ENCODE measurements around the gene TRAP1.

The TRAP1 gene

DNA sequence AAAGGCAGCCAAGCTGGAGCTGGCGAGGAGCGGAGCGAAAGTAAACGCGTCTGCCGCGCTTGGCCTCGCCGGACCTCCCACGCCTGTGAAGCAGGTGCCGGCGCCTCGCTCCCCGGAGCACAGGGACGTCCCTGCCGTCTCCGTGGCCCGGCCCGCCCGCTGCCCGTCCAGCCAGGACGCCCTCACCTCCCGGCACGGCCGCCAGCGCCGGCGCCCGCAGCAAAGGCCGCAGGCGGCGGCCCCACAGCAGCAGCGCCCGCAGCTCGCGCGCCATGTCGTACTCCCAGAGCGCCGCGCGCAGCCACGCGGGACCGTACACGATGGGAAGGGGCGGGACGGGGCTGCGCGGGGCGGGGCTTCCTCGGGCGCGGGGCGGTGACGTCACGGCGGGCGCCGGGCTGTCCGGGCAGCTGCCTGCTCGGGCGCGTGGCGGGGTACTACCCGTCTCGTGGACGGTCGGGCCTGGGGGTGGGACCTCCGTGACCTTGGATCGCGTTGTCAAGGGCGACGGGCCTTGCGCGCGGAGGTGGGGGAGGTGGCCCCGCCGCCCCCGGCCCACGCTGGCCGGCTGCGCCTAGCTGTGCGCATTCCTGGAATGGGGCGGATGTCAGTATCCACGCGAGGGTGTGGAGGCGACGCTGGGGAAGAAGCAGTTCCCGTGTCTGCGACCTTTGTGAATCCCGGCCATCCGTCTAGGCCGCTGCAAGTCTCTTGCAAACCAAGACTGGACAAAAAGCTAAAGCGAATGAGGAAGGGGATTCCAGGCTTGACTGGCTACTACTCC, at the start of gene TRAP1:
TSS of gene TRAP1 (minus strand) at position 290 of the 784 bp plus-strand sequence. CDS start at position 274, 16 bp downstream.
- no peak for DNase-seq

DNA sequence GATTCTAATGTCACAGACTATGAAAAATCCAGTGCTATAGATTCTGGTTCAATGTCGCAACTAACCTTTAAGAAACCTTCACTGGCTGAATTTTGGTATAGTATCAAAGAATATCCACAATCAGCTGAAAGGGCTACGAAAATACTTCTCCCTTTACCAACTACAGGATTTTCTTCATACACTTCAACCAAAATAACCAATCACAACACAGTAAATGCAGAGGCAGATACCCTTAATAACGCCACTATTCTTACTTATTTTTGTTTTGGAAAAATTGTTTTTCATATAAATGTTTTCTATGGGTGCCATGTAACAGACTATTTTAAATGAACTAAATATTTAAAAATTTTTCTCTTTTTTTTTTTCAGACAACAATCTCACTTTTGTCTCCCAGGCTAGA, 48.9 kb upstream of the TRAP1 start:
- no peak for DNase-seq

DNA sequence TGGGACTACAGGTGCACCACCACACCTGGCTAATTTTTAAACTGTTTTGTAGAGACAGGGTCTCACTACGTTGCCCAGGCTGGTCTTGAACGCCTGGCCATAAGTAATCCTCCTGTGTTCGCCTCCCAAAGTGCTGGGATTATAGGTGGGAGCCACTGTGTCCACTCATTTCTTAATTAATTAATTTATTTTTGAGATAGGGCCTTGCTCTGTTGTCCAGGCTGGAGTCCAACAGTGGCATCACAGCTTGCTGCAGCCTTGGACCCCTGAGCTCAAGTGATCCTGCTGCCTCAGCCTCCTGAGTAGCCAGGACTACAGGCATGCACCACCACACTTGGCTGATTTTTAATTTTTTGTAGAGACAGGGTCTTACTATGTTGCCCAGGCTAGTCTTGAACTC, 47.1 kb upstream of the TRAP1 start:
- no peak for DNase-seq

DNA sequence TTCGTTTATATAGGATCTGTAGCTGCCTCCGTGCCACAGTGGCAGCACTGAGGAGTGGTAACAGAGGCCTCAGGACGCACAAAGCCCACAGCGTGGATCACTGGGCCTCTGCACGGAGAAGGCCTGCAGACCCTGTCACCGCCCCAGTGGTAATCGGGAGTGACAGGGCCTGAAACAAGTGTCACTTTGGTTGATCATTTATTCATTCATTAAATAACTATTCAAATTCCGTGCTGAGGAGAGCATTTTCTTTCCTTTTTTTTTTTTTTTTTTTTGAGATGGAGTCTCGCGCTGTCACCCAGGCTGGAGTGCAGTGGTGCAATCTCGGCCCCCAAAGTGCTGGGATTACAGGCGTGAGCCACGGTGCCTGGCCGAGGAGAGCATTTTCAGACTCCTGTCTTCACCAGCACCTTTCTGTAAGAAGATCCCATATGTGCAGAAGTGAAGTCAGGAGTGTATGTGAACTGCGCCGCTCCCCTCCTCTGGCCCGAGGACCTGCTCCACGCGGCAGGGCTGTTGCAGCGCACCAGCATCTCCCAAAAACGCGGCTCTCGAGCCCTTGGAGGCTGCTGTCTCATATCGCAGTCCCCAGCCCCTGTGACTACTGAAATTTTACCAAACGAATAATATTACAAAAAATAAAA, 44.9 kb upstream of the TRAP1 start:
- no peak for DNase-seq

DNA sequence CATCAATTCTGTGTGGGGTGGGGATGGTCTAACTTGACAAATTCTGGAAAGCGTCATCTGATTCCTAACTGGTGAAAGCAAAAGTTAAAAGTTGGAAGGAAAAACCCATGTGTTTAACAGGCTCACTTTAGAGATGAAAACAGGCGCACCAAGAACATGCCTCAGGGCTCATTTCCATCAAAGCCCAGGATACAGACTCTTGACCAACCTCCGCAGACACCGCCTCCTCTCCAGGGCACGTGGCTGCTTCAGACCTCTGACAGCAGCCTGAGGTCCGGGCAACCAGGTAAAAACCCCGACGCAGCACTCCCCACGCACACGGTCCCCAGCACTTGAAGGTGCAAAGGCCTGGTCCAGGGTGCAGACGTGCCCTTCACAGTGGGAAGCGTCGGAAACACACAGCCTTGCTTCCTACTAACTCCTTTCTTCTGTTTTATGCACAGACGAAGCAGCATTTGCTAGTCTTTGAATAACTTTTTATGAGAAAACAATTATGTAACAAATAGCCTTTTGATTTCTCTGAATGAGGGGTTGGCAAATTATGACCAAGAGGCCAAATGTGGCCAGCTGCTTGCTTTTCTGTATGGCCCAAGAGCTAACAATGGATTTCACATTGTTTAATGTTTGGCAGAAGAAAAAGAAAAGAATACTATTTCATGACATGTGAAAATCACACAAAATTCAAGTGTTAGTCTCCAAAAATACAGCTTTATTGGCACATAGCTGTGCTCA, 44.2 kb upstream of the TRAP1 start:
- no peak for DNase-seq

DNA sequence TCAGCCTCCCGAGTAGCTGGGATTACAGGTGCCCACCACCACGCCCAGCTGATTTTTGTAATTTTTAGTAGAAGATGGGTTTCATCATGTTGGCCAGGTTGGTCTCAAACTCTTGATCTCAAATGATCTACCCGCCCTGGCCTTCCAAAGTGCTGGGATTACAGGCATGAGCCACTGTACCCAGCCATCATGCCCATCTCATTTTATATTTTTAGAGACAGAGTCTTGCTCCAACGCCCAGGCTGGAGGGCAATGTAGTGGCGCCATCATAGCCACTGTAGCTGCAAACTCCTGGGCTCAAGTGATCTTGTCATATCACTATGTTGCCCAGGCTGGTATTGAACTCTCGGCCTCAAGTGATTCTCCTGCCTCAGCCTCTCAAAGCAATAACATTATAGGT, 43.2 kb upstream of the TRAP1 start:
- no peak for DNase-seq

DNA sequence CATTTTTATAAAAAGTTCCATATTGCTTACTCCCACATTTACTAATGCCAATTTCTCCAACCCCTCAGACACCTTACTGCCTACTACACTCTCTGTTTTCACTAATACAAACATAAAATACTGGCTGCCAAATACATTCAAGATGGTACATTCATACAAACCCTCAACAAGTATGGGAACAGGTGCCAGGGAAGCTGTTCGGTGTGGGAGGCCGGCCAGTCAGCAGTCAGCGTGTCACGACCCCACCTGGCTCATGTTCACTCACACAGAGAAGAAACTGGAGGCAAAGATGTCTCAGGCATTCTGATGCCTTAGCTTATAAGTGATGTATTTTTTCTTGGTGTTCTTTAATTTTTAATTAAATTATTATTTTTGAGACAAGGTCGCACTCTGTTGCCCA, 42.4 kb upstream of the TRAP1 start:
- no peak for DNase-seq

DNA sequence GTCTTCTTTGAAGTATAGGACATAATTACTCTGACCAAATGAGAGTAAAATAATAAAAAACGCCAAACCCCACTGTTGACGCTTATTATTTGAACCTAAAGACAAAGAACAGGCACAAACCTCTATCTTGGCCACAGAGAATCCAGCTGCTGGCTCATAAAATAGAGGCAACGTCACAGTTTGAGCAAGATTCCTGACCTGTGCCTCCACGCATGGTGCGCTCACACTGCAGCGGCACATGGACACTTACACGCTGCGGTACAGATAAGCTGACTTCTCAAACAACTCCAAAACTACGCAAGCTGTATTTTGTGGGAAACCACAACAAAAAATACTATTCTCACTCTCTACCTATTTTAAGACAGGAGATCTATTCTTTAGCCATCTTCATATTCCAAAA, 38.8 kb upstream of the TRAP1 start:
- no peak for DNase-seq

DNA sequence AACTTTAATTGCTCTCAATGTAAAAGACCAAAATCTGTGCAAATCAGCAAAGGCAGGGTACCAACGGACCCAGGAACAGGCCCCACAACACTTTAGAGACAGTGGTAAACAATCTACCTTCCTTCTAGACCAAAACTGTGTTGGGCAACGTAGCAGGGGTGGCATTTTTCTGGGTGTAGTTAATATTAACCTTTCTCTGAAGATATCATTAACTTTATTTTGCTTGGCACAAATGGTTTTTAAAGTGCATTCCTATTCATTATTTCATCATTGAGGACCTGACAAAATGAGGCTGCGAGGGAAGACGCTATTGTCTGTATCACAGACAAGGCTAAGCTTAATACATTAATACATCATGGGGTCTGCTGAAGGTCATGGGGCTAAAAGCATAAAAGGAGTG, 37.9 kb upstream of the TRAP1 start:
- DNase-seq, result no peak

DNA sequence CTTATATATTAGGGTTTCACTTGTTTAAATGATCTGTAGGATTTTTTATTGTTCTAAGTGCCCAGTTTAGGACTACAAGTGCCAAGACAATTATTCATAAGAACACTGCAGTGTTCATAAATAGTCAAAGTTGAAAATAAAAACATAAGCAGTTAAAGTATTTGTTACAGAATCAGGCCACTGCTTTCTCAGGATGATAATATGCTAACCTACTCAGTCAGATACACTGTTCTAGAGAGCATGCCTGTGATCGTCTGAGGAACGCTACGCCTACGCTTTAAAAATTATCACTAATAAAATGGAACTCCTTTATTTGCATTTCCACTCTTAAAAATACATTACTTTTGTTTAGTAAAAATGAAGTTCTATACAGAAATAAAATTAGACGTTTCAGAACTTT, 37.4 kb upstream of the TRAP1 start:
- DNase-seq, result no peak

DNA sequence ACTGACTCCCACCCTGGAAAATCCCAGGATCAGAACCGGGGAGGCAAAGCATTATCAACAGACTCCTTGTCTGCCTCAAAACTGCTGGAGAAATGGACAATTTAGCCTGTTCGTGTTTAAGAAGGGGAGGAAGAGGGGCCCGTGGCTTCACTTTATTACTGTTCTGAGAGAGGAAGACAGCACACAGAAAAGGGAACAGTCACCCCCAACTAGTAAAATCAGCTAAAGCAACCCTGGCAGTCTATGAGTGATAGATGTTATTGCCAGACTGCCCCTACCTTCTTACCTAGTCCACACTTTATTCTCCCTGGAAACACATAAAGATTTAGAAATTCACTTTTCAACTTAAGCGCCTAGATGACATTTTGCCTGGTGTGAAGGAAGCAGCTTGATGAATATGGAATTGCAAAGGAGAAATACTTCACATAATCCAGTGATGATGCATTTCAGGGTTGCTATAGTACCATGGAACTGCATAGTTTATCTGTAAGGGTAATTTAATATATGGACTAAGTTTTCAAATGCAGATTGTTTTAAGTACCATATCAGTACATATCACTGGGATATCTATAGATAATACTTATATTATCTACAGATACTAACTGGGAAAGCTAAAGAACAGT, 36.9 kb upstream of the TRAP1 start:
- DNase-seq, result no peak

DNA sequence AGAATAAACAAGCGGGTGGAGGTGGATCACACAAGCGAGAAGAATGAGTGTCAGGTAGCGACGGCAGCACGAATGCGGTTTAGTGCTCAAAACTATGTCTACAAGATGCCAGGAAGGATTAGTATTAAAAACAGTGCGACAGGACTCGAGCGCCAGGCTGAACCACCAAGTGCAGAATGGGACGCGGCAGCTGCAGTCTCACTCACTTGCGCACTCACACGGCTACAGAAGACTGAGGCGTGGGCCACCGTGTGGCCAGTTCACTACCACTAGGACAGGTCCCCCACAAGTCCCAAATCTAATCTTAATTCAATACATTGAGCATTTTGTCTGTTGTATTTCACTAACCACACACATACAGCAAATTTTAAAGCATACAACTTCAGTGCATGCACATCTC, 35.7 kb upstream of the TRAP1 start:
- no peak for DNase-seq

DNA sequence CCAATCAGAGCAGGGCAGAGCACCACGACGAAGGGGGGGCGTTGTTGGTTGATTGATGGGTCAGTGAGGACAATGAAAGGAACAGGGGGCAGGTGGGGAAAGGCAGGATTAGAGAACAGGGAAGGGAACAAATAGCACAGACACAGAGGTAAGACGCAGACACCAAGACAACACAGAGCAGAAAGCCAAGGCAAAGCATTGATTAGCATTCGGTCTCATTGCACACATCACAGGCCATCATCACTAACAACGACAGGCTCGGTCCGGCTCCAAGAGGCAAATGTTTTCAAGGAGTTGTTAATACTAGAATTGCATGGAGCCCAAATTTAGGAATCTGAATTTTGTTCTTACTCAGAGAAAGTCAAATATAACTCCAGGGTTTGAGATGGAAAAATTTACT, 34.6 kb upstream of the TRAP1 start:
- no peak for DNase-seq

DNA sequence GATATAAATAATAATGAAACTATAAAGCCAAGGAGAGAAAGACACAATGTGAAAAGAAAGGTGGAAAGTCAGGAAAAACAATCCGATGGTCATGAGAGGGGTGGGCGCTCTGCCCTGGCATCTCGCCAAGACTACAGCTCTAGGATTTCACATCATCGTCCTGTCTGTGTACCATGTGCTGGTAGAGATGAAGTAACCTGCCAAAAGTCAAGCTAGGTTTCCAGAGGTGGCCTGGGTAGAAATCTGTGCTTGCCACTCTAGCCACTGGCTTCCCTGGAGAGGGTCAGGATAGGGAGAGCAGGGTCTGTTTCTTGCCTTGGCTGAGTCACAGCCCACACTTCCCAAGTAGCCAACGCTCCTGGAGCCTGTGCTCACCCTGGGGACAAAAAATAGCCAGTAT, 31.0 kb upstream of the TRAP1 start:
- DNase-seq, result no peak

DNA sequence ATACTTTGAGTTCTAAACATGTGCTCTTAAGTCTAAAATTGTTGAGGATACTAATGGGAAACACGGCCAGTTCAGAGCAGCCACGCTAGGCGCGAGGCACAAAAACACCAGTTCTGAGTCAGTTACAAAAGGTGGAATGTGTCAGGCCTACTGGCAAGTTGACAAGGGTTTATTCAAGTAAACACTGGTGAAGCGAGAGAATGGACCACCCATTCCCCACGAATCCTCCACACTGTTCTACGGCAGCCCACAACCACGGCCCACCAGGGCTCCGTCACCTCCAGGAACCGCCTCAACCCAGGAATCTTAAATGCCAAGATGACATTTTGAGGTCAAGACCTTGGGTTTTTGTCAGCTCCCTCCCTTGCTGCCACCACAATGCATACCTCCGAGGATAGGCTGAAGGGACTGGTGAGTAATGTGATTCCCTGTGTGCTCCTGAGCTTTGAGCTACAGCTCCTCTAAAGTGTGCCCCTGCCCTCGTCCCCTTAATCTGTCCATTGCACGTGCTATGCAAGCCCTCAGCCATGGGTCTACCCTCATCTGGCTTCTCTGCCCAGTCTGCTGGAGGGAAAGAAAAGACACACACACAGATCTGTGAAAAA, 28.5 kb upstream of the TRAP1 start:
- no peak for DNase-seq

DNA sequence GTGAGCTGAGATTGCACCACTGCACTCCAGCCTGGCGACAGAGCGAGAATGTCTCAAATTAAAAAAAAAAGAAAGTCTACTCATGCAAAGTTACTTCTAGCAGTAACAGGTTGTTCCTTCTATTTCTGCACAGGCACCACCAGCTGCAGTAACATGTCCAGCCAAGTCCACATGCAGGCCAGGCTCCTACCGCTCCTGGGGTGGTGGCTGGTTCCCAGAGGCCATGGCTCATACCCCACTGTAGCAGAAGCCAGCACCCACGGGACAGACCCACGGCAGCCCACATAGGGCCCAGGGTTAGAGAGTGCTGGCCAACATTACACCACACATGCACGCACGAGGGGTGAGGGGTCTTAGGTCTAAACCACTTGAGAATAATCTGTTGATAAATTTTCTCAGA, 26.7 kb upstream of the TRAP1 start:
- DNase-seq, result no peak

DNA sequence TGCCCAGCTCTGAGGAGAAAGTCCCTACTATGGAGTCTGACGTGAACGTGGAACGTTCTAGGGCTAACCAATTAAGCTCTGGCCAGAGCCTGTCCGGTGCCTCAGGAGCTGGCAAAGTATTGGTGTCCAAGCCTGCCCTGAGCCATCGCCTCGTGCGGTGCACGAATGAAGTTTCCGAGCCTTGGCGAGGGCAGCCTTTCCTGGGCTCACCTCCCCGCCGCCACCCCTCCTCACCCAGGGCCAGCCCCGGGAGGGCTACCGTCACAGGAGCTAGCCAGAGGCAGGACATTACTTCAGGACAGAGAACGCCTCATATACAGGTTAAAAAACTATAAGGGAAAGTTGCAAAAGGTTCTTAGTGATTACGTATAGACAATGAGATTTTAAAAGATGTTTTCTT, 23.6 kb upstream of the TRAP1 start:
- no peak for DNase-seq

DNA sequence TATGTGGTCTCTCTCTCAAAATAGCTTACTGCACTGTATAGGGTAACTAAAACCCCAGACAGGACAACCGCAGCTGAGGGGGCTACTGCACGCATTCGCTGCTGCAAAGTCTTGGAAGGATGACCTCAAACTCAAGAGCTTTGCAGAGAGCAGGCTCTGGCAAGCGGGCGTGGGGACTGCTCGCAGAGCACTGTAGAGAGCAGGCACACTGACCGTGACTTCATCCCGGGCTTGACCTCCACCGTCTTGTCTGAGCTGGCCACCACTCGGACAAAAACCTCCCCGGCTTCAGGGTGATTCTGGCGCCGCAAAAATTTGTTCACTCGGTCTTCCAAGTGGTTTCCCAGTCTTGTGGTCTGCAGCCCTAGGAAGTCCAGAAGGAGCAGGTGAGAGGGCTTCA, 22.9 kb upstream of the TRAP1 start:
- DNase-seq, result no peak

DNA sequence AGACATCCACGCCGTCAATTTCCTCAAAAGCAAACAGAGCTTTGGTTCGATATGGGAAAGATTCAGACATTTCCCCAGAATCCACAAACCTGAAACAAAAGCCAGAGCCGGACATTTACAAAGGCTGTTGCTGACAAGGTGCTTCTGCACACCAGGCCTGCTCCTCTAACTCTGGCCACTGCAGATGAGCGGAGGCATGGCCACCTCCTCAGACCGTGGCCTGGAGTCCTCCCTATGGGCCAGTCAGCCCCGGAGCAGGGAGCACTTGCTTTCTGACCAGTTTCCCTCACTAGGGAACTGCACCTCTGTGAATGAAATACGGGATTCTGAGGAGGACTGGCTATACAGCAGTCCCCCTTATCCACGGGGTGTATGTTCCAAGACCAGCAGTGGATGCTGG, 22.3 kb upstream of the TRAP1 start:
- no peak for DNase-seq

DNA sequence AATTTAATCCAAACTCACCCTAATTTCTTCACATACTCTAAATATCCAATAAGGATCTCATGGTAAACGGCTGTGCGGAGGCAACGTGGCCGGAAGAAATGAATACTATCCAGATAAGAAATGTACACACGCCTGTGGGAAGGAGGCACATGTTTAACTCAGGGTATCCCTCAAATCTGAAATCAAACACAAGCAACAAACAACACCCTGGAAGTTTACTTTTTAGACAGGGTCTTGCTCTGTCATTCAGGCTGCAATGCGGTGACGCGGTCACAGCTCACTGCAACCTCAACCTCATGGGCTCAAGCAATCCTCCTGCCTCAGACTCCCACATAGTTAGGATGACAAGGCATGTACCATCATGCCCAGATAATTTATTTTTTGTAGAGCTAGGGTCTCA, 21.2 kb upstream of the TRAP1 start:
- no peak for DNase-seq

DNA sequence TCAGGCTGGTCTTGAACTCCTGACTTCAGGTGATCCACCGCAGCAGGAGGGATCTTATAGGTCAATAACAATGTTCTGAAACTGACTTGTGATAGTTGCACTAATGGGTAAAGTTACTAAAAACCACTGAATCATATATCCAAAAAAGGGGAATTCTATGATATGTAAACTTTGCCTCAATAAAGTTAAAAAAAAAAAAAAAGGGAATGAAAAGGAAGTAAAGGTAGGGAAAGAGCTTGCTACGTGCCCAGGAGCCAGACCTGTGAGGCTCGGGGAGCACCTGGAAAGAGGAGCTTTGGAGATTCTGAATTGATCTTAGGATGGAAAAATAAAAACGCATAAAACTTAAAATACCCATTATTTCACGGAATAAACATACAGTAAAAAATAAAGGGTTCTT, 20.8 kb upstream of the TRAP1 start:
- no peak for DNase-seq

DNA sequence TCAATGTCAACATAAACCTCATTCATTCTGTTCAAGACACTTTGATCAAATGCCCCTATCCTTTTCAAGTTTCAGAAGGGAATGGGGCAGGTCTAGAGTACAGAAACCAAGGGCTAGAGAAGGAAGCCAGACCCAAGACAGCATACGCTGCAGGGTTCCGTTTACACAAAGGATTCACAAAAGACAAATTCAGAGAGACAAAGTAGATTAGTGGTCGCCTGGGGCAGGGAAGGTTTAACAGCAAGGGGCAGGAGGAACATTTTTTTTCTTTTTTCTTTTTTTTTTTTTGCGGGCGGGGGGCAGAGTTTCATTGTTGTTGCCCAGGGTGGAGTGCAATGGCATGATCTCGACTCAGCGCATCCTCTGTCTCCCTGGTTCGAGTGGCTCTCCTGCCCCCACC, 19.9 kb upstream of the TRAP1 start:
- DNase-seq, result no peak

DNA sequence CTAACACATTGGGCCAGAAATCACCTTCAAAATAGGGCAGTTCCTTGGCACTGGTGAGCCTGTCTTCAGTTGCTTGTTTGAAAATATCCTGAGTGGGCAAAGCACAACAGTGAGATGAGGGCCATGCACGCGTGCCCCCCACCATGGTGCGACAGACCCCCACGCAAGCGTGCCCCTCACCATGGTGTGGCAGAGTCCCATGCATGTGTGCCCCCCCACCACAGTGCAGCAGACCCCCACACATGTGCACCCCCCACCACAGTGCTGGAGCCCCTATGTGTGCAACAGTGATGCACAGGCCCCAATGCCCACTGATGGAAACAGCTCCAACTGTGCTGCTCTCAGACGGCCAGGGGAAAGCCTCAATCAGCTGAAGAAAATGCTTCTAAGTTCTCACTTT, 18.8 kb upstream of the TRAP1 start:
- no peak for DNase-seq

All from NCI-H1436 treated with DMSO at 0.1 percent for 48 hours (cell line).